ENCODE results near the gene ABCA13. TPM values are rescaled to one million over a fixed set of nuclear protein-coding genes. Genes with fewer than 3 reads are reported as not detected.

ABCA13 gene
- total and polyA plus RNA-seq, 2 donors (not counting 3 experiments of a cell fraction or from before 2014, with no cell fraction given) = 0.01 to 0.11 TPM

DNA sequence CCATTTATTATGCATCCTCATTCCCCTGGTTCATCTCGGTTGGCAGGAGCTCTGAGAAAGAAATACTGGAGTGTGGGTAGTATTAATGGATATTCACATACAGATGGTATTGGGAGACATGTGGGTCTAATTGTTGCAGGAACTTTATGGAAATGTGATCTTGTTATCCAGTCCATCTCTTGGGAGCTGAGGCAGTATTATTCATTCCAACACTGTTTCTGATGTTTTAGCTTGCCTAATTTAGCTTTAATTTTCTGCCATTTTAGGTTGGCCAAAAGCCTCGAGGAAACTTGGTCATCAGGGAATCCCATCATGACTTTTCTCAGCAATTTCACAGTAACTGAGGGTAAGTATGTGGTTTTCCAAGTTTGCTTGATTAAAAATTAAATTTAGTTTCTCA, 125.7 kb downstream of the ABCA13 start:
- Histone ChIP-seq H3K9me1 (replicated peaks; ENCODE audit: control insufficient read depth, extremely low read depth, insufficient read depth, low read length) (no peaks in the 10 kb centered on the region), H3K27ac (ENCODE audit: insufficient read depth, low read depth, low read length) (no peak overlapping the region), H3K79me2 (ENCODE audit: control insufficient read depth, insufficient read depth, low read length) (no peaks in the 10 kb centered on the region), H3K4me2 (ENCODE audit: insufficient read depth, low read length) (no peak overlapping the region), H3K36me3 (ENCODE audit: control insufficient read depth in 2 of 2, extremely low read depth in 1 of 2, insufficient read depth in 2 of 2, low read length in 2 of 2) (no peaks in the 10 kb centered on the region), H3K4me3 (replicated peaks in 1 of 3; ENCODE audit: insufficient read depth in 1 of 3, low read depth in 1 of 3, low read length in 3 of 3) (no peak overlapping the region), H3K4me1 (ENCODE audit: control insufficient read depth, extremely low read depth, insufficient read depth, low read length) (peaks cover 3% of the 10 kb centered on the region), H4K20me1 (replicated peaks; ENCODE audit: control insufficient read depth, extremely low read depth, insufficient read depth, low read length) (no peaks in the 10 kb centered on the region), H3K27me3 (ENCODE audit: control insufficient read depth in 2 of 2, insufficient read depth in 2 of 2, low read length in 2 of 2) (no peaks in the 10 kb centered on the region), H3K9me3 (replicated peaks; ENCODE audit: control insufficient read depth, insufficient read depth, low read length) (no peaks in the 10 kb centered on the region), H3K9ac (replicated peaks; ENCODE audit: extremely low read depth, insufficient read depth, low read length) (no peak overlapping the region), H2AFZ (ENCODE audit: low read depth, low read length) (no peak overlapping the region)
- dilution Hi-C loops (cut with MboI; ENCODE audit: extremely low pct_ligation_motif_present, low sequenced_read_pairs) (no loop called here), intact Hi-C loops (cut with micrococcal nuclease) (loop anchor here (5.0 kb wide), 1 partner anchor 1795 kb away; the partner anchor contains the start of gene ZPBP)
- DNase-seq (ENCODE audit: low read depth, low spot score) (no peak), FAIRE-seq (no peak)
- TF ChIP-seq JUN (IDR thresholded peaks at IDR 0.05; ENCODE audit: borderline replicate concordance, insufficient read depth, insufficient read length, low read depth) (no peak), POLR2A (IDR thresholded peaks at IDR 0.05; ENCODE audit: low read depth, low read length) (no peak), EZH2 (IDR thresholded peaks at IDR 0.05; ENCODE audit: borderline replicate concordance, low read depth, low read length, severe bottlenecking) (no peak), GATA2 (IDR thresholded peaks at IDR 0.05; ENCODE audit: insufficient read depth, insufficient read length, low read depth, low read length) (no peak), FOS (IDR thresholded peaks at IDR 0.05; ENCODE audit: borderline replicate concordance, insufficient read depth, low read length) (no peak), MYC (IDR thresholded peaks at IDR 0.05; ENCODE audit: low read depth, low read length) (no peak), POLR2AphosphoS5 (IDR thresholded peaks at IDR 0.05; ENCODE audit: insufficient read depth, low read depth, low read length) (no peak)
- TF ChIP-seq, protein P1, sequence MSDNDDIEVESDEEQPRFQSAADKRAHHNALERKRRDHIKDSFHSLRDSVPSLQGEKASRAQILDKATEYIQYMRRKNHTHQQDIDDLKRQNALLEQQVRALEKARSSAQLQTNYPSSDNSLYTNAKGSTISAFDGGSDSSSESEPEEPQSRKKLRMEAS (IDR thresholded peaks at IDR 0.05; ENCODE audit: insufficient read depth, insufficient read length) = no peak
- TF ChIP-seq, protein P2, sequence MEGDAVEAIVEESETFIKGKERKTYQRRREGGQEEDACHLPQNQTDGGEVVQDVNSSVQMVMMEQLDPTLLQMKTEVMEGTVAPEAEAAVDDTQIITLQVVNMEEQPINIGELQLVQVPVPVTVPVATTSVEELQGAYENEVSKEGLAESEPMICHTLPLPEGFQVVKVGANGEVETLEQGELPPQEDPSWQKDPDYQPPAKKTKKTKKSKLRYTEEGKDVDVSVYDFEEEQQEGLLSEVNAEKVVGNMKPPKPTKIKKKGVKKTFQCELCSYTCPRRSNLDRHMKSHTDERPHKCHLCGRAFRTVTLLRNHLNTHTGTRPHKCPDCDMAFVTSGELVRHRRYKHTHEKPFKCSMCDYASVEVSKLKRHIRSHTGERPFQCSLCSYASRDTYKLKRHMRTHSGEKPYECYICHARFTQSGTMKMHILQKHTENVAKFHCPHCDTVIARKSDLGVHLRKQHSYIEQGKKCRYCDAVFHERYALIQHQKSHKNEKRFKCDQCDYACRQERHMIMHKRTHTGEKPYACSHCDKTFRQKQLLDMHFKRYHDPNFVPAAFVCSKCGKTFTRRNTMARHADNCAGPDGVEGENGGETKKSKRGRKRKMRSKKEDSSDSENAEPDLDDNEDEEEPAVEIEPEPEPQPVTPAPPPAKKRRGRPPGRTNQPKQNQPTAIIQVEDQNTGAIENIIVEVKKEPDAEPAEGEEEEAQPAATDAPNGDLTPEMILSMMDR (IDR thresholded peaks at IDR 0.05; ENCODE audit: extremely low read depth in 1 of 2, insufficient read depth in 1 of 2, low read depth in 1 of 2, low read length in 2 of 2) = no peak
- POLR2A ChIA-PET = no interaction called here
- CTCF ChIA-PET = no interaction called here
- BruUV-seq (replicated peaks) = no TSS peak
